OCI-LY7 (cell line): ENCODE measurements around the gene RNF41. TPM values are rescaled to one million over a fixed set of nuclear protein-coding genes. Genes with fewer than 3 reads are reported as not detected.

Source experiments
- BruUV-seq: library from RNA; stranded (reverse); fragments of 400-500 nt; replicated peaks from 2 replicates; lab custom pipeline; 2021; lab: Mats Ljungman, UMichigan
- CTCF ChIA-PET: fragments of 300-600 bp; sonication (Branson Sonifier 250); formaldehyde crosslinking; loops from one replicate; lab custom pipeline; 2022; ENCODE audit warnings: antibody characterized with exemption; ENCODE audit not compliant: unreplicated experiment; lab: Charles Lee
- POLR2A ChIA-PET: fragments of 300-600 bp; sonication (Branson Sonifier 250); formaldehyde crosslinking; loops from one replicate; lab custom pipeline; 2022; ENCODE audit warnings: antibody characterized with exemption; lab: Charles Lee
- DNase-seq: peaks from one replicate; pipeline ENCODE4 v3.0.0-alpha.2; 2015; ENCODE audit warnings: low spot score
- H2AFZ ChIP-seq: fragments of 200-600 bp; sonication (generic), shearing (Covaris generic); 2 replicates; pipeline ENCODE4 v1.6.1; 2014; ENCODE audit warnings: mild to moderate bottlenecking, antibody characterized with exemption, low read length, moderate library complexity
- H3K27ac ChIP-seq: fragments of 200-600 bp; sonication (generic); 2 replicates; pipeline ENCODE4 v1.5.1; 2014; ENCODE audit warnings: mixed run types, low read depth, mild to moderate bottlenecking, moderate library complexity, low read length, inconsistent platforms; ENCODE audit not compliant: poor library complexity, severe bottlenecking
- H3K36me3 ChIP-seq: fragments of 200-600 bp; sonication (generic); 2 replicates; pipeline ENCODE4 v1.6.1; 2014; ENCODE audit warnings: mild to moderate bottlenecking, antibody characterized with exemption, low read length, moderate library complexity, mixed read lengths; ENCODE audit not compliant: insufficient read depth
- H3K4me1 ChIP-seq: fragments of 200-600 bp; sonication (generic); 2 replicates; pipeline ENCODE4 v1.5.1; 2014; ENCODE audit warnings: mild to moderate bottlenecking, low read length; ENCODE audit not compliant: insufficient read depth, poor library complexity, severe bottlenecking
- H3K4me2 ChIP-seq: fragments of 200-600 bp; sonication (generic); 2 replicates; pipeline ENCODE4 v1.6.1; 2014; ENCODE audit warnings: mild to moderate bottlenecking, low read length
- H3K4me3 ChIP-seq: fragments of 200-600 bp; sonication (generic); 2 replicates; pipeline ENCODE4 v1.5.1; 2014; ENCODE audit warnings: mild to moderate bottlenecking, low read depth, low read length; ENCODE audit not compliant: poor library complexity, severe bottlenecking
- H3K79me2 ChIP-seq: fragments of 200-600 bp; sonication (generic); 2 replicates; pipeline ENCODE4 v1.6.1; 2016; ENCODE audit warnings: low read depth, mild to moderate bottlenecking, low read length, moderate library complexity, mixed read lengths; ENCODE audit not compliant: insufficient read depth
- H3K9me2 ChIP-seq: fragments of 200-600 bp; sonication (generic); 2 replicates; pipeline ENCODE4 v1.6.1; 2016; ENCODE audit warnings: mild to moderate bottlenecking, low read length, mixed read lengths; ENCODE audit not compliant: insufficient read depth
- H3K9me3 ChIP-seq: fragments of 200-600 bp; sonication (generic); 2 replicates; pipeline ENCODE4 v1.6.1; 2014; ENCODE audit warnings: mild to moderate bottlenecking, mixed run types, low read length, mixed read lengths
- H4K20me1 ChIP-seq: fragments of 200-600 bp; sonication (generic); 2 replicates; pipeline ENCODE4 v1.6.1; 2014; ENCODE audit warnings: mild to moderate bottlenecking, antibody characterized with exemption, low read length, moderate library complexity, mixed read lengths; ENCODE audit not compliant: insufficient read depth
- EZH2phosphoT487 ChIP-seq: fragments of 200-600 bp; sonication (generic); IDR thresholded peaks from 2 replicates; pipeline ENCODE4 v1.6.1; 2018; ENCODE audit warnings: low read depth, borderline replicate concordance, mild to moderate bottlenecking, mixed run types, antibody characterized with exemption, low read length, moderate library complexity, mixed read lengths
- intact Hi-C: fragments of 100-400 bp; cut with micrococcal nuclease; formaldehyde crosslinking; loops from one replicate; pipeline ENCODE4 v1.10.0; 2022; ENCODE audit not compliant: unreplicated experiment
- total RNA-seq, 2 experiments: library from RNA; depleted of rRNA in 1 of 2; stranded (reverse); fragments of >200 nt in 1 of 2; shearing (Covaris generic) in 1 of 2; gene quantifications; 2 replicates each; pipeline ENCODE4 v1.2.3, GENCODE V29; 2014 to 2022
- TF ChIP-seq, protein P1 (sequence below): fragments of 200-600 bp; sonication (generic); conservative IDR thresholded peaks from 2 replicates; pipeline ENCODE4 v1.5.1; 2014; ENCODE audit warnings: mild to moderate bottlenecking, antibody characterized with exemption, low read length, moderate library complexity, mixed read lengths

Gene RNF41
- total RNA-seq, 2 experiments from 2014 or later: 43.7 to 76.1 TPM

DNA sequence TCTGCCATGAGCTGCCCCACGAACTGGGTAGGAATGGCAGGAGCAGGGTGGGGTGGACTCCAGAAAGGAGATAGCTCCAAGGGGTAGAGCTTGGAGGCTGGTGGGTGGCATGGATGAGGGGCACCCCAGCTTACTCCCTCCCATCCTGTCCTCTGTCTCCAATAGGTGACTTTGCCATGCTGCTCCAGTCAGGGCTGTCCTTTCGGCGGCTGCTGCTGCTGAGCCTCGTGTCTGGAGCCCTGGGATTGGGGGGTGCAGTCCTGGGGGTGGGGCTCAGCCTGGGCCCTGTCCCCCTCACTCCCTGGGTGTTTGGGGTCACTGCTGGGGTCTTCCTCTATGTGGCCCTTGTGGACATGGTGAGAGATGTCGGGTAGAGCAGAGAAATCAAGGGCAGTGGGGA is 15.3 kb upstream of the RNF41 start:
- ChIA-PET CTCF (no interaction called here), POLR2A (no interaction called here)
- peaks cover 28% of the 10 kb centered on the region; the same call in 1 of the 2 replicates for H3K36me3 ChIP-seq
- no peaks in the 10 kb centered on the region for H3K9me2 ChIP-seq
- no peaks in the 10 kb centered on the region for H4K20me1 ChIP-seq
- H3K4me3 ChIP-seq: no peak overlapping the region
- no peaks in the 10 kb centered on the region for H3K9me3 ChIP-seq
- TF ChIP-seq, protein P1, sequence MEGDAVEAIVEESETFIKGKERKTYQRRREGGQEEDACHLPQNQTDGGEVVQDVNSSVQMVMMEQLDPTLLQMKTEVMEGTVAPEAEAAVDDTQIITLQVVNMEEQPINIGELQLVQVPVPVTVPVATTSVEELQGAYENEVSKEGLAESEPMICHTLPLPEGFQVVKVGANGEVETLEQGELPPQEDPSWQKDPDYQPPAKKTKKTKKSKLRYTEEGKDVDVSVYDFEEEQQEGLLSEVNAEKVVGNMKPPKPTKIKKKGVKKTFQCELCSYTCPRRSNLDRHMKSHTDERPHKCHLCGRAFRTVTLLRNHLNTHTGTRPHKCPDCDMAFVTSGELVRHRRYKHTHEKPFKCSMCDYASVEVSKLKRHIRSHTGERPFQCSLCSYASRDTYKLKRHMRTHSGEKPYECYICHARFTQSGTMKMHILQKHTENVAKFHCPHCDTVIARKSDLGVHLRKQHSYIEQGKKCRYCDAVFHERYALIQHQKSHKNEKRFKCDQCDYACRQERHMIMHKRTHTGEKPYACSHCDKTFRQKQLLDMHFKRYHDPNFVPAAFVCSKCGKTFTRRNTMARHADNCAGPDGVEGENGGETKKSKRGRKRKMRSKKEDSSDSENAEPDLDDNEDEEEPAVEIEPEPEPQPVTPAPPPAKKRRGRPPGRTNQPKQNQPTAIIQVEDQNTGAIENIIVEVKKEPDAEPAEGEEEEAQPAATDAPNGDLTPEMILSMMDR: no peak
- no peak for TF ChIP-seq EZH2phosphoT487
- DNase-seq: no peak
- no peaks in the 10 kb centered on the region for H3K79me2 ChIP-seq
- intact Hi-C loops: no loop called here
- H3K27ac ChIP-seq: no peak overlapping the region
- no peak overlapping the region for H3K4me2 ChIP-seq
- no TSS peak for BruUV-seq
- no peak overlapping the region for H2AFZ ChIP-seq
- H3K4me1 ChIP-seq: no peaks in the 10 kb centered on the region

- no TSS peak for BruUV-seq
- no peak for DNase-seq
- Histone ChIP-seq H3K4me1 (no peaks in the 10 kb centered on the region), H3K9me3 (no peaks in the 10 kb centered on the region), H2AFZ (no peak overlapping the region), H3K9me2 (no peaks in the 10 kb centered on the region), H3K79me2 (no peaks in the 10 kb centered on the region), H3K27ac (no peak overlapping the region), H3K4me3 (no peak overlapping the region), H3K36me3 (peaks cover 19% of the 10 kb centered on the region; the same call in 1 of the 2 replicates), H4K20me1 (no peaks in the 10 kb centered on the region), H3K4me2 (no peak overlapping the region)
- intact Hi-C loops: no loop called here
- ChIA-PET POLR2A (no interaction called here), CTCF (interaction anchor here (0.6 kb wide), 1 partner anchor 32 kb away, joined by 3 read pairs; no protein-coding TSS in a partner anchor)
- TF ChIP-seq, protein P1: no peak
- no peak for TF ChIP-seq EZH2phosphoT487
Observed at GRCh38 chr12:56236091-56236490, 14.4 kb upstream of the RNF41 start.

DNA sequence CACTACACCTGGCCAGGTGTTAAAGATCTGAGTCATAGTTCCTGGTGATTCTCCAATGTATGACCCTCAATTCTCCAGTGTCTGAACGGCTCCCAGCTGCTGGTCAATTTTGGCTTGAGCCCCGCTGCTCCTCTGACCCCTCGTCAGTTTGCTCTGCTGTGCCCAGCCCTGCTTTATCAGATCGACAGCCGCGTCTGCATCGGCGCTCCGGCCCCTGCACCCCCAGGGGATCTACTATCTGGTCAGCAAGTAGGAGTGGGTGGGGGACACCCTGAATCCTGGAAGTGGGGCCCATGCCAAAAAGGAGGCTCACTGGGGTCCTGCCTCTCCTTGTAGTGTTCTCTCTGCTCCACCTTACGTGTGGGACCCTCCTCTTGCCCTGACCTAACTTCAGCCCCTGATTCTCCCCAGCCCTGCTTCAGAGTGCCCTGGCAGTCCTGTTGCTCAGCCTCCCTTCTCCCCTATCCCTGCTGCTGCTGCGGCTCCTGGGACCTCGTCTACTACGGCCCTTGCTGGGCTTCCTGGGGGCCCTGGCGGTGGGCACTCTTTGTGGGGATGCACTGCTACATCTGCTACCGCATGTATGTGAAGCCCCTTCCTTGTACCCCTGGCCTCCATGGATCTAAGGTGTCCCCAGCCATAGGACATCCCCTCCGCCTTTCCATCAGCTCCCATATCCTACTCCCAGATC is 13.2 kb upstream of the RNF41 start:
- H2AFZ ChIP-seq: no peak overlapping the region
- H3K4me2 ChIP-seq: no peak overlapping the region
- H3K9me3 ChIP-seq: no peaks in the 10 kb centered on the region
- intact Hi-C loops: no loop called here
- no TSS peak for BruUV-seq
- TF ChIP-seq, protein P1: no peak
- TF ChIP-seq EZH2phosphoT487: no peak
- H3K4me1 ChIP-seq: no peaks in the 10 kb centered on the region
- H3K27ac ChIP-seq: no peak overlapping the region
- no peaks in the 10 kb centered on the region for H3K79me2 ChIP-seq
- H4K20me1 ChIP-seq: no peaks in the 10 kb centered on the region
- peaks cover 8% of the 10 kb centered on the region; the same call in 1 of the 2 replicates for H3K36me3 ChIP-seq
- no peak overlapping the region for H3K4me3 ChIP-seq
- ChIA-PET CTCF (no interaction called here), POLR2A (no interaction called here)
- H3K9me2 ChIP-seq: no peaks in the 10 kb centered on the region
- DNase-seq: no peak
